ENCODE data around the gene NPTN. TPM values are rescaled to one million over a fixed set of nuclear protein-coding genes. Genes with fewer than 3 reads are reported as not detected.

Gene NPTN
- total and polyA plus RNA-seq, 9 of the 15 experiments (the other 6 are each of a cell fraction or from before 2014, with no cell fraction given): 9.6 to 48.5 (median 21.7) TPM

GRCh38 chr15:73564255-73564654 is 68.9 kb downstream of the NPTN start (continued):
- TF ChIP-seq MGA (IDR thresholded peaks at IDR 0.05) (peak; percentile 66), SNRNP70 (optimal IDR thresholded peaks at IDR 0.05; ENCODE audit: low read depth, low read length) (no peak), MNT (conservative IDR thresholded peaks at IDR 0.05) (peak in 1 of 2 experiments; percentile 69; a peak in 3 of 4 replicates), FOXK2 (conservative IDR thresholded peaks at IDR 0.05 in 1 of 2, IDR thresholded peaks at IDR 0.05 in 1 of 2; ENCODE audit: low read depth in 2 of 2) (0 out of 4 replicates have a peak, but pooled peaks of 1 of the 2 experiments have one; percentile 29), ZNF586 (CRISPR knock-in tag; conservative IDR thresholded peaks at IDR 0.05) (no peak), KDM5B (IDR thresholded peaks at IDR 0.05; ENCODE audit: insufficient replicate concordance, low read depth, low read length) (no peak), ARID1B (IDR thresholded peaks at IDR 0.05) (peak; percentile 67), ZNF212 (CRISPR knock-in tag; IDR thresholded peaks at IDR 0.05) (no peak), CXXC5 (CRISPR knock-in tag; IDR thresholded peaks at IDR 0.05) (peak; percentile 32; the same call in 1 of the 2 replicates), DPF2 (IDR thresholded peaks at IDR 0.05) (peak; percentile 74), PKNOX1 (IDR thresholded peaks at IDR 0.05) (no peak), NBN (IDR thresholded peaks at IDR 0.05; ENCODE audit: low read depth) (no peak), L3MBTL2 (IDR thresholded peaks at IDR 0.05) (peak; percentile 82)
